ENCODE data around the gene ECT2L. TPM values are rescaled to one million over a fixed set of nuclear protein-coding genes. Genes with fewer than 3 reads are reported as not detected.
A peak's percentile ranks its signal among the peaks of the same experiment; 100 is the strongest.

The ECT2L gene
- total RNA-seq, 1 experiment from 2014 or later: not detected

DNA sequence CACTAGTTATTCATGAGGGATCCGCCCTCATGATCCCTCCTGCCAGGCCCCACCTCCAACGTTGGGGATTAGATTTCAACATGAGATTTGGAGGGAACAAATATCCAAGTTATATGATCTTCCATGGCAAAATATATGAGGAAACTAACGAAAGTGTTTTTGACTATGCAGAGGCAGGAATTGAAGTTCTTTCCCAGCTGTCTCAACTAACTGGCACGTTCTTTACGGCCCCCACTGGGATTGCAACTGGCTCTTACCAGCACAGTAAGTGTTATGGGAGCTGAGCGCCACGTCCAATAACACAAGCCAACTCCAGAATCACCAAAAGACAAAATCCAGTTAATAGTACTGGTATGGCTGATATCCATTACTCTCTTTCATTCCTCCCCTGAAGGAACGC lies 66.6 kb downstream of the ECT2L start:
- no peak for DNase-seq (ENCODE audit: low read depth)

DNA sequence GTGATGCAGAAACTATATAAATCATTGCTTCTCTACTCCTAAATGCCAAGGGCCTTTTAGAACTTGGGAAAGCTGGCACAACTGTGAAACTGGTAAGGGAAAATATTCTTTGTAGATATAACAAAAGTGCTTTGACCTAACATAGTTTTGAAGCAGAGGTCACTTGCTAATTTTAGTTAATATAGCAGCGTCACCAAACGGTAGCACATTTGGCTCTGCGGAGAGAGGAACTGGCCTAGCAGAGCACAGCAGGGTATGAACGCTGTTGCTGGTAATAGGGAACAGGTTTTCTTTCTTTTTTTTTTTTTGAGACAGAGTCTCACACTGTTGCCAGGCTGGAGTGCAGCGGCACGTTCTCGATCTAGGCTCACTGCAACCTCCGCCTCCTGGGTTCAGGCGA lies 67.4 kb downstream of the ECT2L start:
- no peak for DNase-seq (ENCODE audit: low read depth)

DNA sequence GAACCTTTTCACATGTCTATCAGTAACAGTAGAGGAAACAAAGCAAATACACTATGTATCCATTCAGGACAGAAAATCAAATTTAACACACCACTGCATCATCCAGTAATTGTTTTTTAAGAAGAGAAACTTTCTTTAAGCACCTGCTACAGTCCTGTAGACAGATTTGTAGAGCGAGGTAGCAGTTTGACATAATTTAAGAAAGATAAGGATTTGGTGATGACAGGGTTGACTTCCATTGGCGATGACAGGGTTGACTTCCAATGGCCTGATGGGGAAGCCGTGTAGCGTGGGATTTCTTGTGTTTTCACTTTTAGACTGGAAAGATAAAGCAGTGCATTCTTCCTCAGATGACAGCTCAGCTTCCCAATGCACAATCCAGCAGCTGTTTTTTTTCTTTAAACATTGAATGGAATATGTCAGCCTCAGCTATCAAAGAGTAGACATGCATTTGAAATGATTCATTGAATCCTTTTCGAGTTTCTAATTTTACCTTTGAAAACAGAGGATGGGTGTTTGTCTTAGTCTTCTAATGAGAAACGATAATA lies 68.5 kb downstream of the ECT2L start:
- DNase-seq (ENCODE audit: low read depth): no peak

DNA sequence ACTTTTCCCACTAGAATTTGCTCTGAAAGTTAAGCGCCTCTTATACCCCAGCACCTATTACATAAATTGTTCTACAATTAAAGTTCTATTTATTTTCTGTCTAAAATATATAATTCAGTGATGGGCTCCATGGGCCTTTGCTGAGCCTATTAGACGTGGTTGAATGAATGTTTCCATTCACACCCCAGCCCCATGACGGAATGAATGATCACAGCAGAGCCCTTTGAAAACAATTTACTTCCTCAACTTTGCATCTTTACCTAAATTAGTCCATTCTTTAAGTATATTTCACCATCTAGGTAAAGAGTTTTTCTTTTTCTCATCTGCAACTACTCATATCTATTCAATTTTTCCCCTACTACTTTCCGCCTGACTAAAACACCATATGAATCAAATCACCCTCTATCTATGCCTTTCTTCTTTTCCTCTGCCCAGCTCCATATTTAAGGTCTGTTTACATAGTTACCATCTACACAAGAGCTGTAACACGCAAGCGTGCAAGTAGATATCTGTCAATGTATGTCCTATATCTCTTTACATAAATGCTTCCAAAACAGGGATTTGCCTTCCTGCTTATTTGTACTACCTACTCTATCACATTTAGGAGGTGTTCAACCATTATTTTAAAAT lies 69.7 kb downstream of the ECT2L start:
- no peak for DNase-seq (ENCODE audit: low read depth)

DNA sequence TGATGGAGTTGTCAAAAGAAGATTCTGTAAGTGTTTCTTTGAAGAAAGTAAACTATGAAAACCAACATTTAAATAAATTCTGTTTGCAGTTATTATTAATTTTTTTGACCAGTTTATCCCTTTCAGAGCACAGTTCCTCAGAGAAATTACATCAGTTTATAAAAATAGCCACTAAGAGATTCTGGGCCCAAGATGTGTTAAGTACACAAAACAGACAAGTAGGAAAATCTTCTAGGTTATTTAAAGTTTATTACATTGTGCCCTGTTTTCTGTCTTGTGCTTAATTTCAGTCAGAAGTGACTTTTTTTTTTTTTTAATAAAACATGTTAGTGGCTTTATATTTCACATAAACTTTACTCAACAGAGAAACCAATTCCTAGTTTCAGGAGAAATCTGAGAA lies 72.3 kb downstream of the ECT2L start:
- DNase-seq (ENCODE audit: low read depth): no peak

DNA sequence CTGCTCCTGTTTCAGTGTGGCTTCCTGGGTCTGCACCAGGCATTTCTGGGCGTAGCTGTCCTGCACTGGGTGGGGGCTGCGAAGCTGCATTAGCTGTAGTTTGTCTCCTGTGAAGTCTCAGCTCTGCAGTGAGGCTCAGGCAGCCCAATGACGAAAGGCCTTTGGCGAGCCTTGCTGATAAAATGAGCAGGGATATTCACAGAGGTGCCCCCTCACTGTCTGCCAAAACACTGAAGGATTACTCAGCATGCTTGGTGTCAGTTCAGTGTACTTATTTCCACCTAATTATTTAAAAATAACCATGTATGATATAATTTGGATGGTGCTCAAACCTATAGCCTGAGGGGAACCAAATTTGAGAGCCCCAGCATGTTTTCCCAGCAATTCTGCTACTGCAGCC lies 73.5 kb downstream of the ECT2L start:
- DNase-seq (ENCODE audit: low read depth): no peak

DNA sequence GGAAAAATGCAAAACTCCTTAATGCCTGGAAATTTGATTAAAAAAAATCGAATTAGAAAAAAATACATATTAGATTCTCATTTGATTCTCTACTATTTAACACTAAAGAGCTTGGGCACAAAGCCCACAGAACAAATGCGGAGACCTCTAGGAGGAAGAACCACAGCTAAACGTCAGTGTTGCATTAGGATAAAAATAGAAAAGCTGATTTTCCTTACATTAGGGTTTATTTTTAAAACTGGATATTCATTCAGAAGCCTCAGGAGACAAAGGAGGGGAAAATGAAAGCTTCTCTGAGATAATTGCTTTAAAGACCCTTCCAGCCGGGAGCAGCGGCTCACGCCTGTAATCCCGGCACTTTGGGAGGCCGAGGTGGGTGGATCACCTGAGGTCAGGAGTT lies 77.3 kb downstream of the ECT2L start:
- DNase-seq (ENCODE audit: low read depth): no peak

DNA sequence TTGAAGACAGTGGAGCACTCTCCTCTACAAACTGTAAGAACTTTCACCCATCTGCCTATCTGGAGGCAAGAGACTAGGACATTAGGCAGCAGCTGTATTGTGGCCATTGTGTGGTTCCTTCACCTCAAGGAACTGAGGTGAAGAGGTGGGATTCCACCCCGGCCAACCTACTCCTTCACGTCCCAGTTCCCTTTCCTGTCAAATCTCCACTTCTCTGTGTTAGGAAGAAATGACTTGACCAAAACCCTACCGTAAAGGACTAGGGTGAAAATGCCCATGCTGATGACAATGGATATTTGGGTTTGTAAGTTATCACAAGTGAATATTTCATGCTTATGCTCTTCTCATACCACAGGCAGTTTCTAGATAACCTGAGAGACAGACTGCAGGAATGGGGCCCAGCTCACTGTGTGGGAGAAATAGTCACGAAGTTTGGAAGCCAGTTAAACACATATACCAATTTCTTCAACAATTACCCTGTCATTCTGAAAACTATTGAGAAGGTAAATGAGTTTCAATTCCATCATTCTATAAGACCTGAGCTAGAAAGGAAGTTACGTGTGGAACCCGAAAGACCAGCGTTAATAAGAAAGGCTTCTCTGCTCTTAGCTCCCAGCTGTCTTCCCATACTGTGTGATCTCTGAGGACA lies 86.6 kb downstream of the ECT2L start:
- no peak for DNase-seq (ENCODE audit: low read depth)

DNA sequence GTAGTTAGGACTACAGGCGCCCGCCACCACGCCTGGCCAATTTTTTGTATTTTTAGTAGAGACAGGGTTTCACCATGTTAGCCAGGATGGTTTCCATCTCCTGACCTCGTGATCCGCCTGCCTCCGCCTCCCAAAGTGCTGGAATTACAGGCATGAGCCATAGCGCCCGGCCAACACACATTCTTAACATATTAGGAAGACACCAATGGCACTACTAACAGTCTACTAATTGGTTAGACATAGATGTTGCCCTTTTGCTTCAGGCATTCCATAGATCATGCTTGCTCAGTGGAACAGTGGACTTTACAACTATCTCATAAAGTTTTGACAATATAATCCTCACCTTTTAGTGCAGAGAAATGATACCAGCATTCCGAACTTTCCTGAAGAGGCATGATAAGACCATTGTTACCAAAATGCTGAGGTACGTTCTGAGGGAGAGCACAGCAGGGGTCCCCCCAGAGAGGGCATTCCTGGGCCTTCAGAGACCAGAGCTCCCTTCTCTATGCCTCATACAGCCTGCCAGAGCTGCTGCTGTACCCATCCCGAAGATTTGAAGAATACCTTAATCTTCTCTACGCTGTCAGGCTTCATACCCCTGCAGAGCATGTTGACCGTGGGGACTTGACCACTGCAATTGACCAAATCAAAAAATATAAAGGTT lies 89.4 kb downstream of the ECT2L start:
- DNase-seq (ENCODE audit: low read depth): no peak

DNA sequence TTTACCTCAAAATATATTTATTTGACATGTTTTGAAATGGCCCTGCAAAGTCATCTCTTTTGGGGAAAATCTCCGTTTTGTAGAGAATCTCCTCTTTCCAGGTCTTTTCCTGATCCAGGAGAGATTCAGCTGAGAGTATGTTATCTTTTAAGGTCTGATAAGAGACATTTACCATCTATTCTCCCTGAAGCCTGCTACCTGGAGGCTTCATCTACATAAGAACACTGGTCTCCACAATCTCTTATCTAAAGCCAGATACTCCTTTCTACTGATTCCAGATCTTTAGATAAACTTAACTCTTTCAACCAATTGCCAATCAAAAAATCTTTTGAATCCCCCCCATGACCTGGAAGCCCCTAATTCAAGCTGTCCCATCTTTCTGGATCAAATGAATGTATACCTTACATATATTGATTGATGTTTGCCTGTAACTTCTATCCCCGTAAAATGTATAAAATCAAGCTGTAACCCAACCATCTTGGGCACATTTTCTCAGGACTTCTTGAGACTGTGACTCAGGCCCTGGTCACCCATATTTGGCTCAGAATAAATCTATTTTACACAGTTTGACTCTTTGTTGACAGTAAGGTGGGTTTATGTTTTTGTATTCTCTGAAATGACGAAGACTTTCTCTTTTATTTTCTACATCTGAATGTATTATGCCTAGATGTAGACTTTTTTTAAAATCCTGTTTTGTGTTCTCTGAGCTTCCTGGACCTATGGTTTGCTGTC lies 95.5 kb downstream of the ECT2L start:
- DNase-seq (ENCODE audit: low read depth): peak; percentile 6

DNA sequence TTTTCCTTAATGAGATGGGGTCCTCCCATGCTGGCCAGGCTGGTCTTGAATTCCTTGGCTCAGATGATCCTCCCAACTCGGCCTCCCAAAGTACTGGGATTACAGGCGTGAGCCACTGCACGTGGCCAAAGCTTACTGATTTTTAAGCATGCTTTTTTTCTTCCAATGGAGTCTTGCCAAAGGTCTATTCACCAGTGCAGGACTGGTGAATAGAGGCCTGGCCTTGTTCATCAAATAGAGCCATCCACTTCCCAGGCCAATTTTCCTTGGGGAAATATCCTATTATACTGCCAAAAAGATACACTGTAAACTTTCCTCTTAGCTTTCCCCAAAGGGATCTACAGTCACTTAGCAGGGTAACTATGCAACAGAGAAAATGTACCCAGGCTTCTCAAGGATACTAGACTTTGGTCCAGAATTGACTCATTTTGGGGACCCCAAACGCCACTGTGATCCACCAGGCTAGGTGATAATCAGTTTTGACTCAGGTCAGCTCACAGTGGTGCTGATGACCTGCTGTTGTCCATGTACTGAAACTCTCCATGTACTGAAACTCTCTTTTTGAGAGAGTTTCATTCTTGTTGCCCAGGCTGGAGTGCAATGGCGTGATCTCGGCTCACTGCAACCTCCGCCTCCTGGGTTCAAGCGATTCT lies 100.3 kb downstream of the ECT2L start:
- DNase-seq (ENCODE audit: low read depth): no peak

DNA sequence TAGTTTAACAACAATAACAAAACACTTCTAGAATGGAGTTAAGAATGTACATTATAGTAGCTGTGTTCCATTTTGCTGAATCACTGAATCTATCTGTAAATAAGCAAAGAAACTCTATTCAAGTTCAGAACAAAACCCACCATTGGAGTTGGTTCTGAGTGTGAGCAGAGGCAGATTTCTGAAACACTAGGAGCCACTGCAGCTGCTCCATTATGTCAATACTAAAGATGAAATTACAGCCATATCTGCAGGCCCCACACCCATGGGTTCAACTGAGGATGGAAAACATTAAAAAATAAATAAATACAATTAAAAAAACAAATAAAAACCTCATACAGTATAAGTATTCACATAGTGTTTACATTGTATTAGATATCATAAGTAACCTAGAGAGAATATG lies 101.1 kb downstream of the ECT2L start:
- no peak for DNase-seq (ENCODE audit: low read depth)

DNA sequence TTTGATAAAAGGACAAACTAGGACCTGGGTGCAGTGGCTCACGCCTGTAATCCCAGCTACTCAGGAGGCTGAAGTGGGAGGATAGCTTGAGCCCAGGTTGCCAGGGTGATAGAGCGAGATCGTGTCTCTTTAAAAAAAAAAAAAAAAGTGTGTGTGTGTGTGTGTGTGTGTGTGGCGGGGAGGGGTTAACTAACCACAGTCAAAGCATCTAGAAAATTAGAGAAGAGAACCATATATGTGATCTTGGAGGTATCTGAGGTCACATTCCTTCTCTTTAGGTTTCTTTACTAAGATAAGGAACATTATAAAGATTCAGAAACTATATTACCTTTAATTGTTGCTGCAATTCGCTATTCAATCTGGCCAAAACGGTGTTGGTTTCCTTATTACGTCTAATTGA lies 111.3 kb downstream of the ECT2L start:
- DNase-seq (ENCODE audit: low read depth): no peak

DNA sequence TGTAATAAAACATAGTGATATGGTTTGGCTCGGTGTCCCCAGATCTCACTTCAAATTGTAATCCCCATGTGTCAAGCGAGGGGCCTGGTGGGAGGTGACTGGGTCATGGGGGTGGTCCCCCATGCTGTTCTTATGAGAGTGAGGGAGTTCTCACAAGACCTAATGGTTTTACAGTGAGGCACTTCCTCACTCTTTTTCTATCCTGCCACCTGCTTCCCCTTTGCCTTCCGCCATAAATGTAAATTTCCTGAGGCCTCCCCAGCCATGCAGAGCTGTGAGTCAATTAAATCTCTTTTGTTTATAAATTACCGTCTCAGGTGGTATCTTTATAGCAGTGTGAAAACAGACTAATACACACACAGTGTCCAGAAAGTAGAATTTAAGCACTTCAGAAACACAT lies 113.6 kb downstream of the ECT2L start:
- no peak for DNase-seq (ENCODE audit: low read depth)

DNA sequence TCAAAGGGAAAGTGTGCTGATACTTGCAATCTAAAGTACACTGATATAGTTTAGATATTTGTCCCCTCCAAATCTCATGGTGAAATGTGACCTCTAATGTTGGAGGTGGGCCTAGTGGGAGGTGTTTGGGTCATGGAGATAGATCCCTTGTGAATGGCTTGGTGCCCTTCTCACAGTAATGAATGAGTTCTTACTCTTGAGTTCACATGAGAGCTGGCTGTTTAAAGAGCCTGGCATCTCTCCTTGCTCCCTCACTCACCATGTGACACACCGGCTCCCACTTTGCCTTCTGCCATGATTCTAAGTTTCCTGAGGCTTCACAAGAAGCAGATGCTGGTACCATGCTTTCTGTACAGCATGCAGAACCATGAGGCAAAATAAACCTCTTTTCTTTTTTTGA lies 114.1 kb downstream of the ECT2L start:
- no peak for DNase-seq (ENCODE audit: low read depth)

DNA sequence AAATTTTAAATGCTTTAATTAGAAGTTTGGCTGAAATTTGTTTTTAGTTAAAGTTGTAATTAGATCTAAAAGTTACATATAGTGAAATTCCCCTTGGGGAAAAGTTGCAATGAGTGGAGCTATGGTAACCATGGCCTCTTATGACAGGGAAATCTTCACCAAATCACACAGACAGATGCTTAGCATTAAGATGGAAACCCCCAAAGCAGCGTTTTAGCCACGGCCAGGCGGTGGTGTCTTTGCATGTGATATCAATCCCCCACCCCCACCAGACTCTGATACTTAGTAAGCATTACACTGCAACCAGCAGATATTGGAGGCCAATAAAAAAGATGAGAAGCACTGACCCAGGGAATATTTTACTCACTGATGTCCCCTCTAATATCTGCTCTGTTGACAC lies 116.4 kb downstream of the ECT2L start:
- no peak for DNase-seq (ENCODE audit: low read depth)

DNA sequence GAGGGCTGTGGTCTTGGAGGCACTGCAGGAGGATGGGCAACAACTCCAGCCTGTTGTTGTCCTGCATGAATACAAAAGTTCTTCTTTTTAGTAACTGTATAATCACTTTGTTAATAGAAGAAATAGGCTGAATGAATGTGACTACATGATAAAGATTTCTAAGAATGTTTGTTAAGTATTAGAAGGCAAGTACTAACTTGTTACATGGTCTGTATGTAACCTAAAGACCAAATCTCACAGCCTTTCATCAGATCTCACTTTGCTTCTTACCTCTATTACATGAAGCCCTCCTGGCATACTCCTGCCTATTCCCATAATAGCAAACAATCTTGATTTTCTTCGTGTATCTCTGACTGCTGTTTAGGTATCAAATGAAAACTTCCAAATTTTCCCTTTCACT lies 118.8 kb downstream of the ECT2L start:
- DNase-seq (ENCODE audit: low read depth): no peak

DNA sequence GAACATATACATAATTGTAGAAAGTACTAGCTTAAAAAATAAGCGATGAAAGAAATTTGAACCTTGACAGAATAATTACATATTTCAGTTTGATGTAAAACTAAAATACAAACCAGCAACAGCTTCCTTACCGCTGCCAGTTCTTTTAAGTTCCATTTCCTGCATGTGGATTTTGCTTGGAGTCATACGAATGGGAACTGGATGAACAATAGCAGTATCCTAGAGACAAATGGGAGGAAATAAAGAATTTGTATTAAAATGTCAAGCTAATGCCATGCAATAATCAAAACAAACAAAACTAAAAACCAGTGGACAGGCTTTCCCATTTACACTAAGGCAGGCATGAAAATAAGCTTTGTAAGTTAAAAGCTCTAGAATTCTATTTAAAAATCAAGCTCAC lies 125.0 kb downstream of the ECT2L start:
- DNase-seq (ENCODE audit: low read depth): no peak

DNA sequence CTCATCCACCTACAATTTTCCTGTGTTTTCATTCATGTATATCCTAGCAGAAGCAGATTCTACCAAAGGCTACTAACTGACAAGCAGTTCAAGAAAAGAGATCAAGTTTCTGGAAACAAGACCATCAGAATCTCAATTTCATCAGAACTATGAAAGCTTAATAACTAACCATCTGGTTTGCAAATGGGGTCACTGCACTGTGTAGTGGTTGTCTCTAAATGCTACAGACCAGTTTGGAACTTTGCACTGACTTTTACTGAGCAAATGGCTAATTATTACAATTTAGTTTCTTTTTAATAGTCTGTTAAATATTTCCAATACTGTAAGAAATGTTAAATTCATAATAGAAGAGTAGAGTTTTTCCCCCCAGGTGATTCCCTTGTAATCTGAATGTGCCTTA lies 127.7 kb downstream of the ECT2L start:
- DNase-seq (ENCODE audit: low read depth): no peak

DNA sequence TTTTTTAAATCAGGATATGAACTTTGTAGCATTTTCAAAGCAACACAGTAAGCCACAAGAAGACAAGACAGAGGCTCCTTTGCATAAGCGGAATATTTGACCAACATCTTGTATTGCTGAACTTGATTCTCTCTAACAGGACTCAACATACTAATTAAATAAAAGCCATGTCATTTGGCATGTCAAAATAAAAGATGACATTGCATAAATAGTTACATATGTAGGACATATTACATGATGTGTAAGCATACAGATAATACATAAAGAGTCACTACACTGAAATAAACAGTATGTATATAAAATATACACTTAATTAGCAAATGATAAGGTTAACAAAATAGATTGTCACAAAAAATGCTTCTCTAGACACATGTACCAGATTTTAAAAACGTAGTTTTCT lies 129.9 kb downstream of the ECT2L start:
- DNase-seq (ENCODE audit: low read depth): no peak

DNA sequence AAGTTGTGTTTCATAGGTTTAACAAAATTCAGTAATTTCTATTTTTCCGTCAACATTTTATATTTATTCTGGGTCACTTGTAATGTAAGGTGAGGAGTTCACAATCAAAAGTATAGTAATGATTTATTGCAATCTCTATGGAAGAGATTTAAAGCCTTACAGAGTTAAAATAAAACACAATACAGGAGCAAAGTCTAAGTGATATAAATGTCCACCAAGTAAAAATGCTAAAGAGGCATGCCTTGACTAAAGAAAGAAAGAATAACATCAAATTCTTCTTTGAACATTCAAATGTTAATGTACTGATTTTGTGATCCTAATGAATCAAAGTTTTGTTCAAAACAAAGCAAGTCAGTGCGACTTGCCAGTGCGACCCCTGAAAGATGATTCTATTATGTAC lies 130.7 kb downstream of the ECT2L start:
- no peak for DNase-seq (ENCODE audit: low read depth)

DNA sequence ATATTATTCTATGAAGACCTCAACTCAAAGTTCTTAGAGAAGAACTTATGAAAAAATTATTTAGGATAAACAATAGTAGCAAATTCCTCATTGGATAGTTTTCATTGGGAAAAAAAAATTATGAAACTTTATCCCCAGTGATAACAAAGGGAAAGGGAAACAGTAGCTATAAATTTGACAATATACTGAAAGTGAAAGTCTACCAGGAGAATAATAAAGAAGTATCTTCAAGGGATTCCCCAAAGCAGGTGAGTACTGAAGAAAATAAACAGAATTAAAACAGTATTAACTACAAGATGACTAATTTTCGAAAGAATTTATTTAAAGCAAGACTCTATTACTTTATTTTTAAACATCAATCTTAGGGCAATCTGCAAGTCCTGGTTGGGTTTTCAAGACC lies 135.8 kb downstream of the ECT2L start:
- no peak for DNase-seq (ENCODE audit: low read depth)
